Caki2 (cell line): ENCODE measurements around the gene PER2. TPM values are rescaled to one million over a fixed set of nuclear protein-coding genes. Genes with fewer than 3 reads are reported as not detected.

ENCODE experiments used
- DNase-seq: peaks from one replicate; pipeline ENCODE4 v3.0.0-alpha.2; 2015; ENCODE audit warnings: low read depth
- in situ Hi-C: cut with HindIII; loops from 2 replicates; pipeline ENCODE4 v1.10.0; 2016; ENCODE audit warnings: low sequenced_read_pairs, low pct_unique_long_range_greater_than_20kb, mixed read lengths
- total RNA-seq: library from RNA; depleted of rRNA; stranded (reverse); fragments of >200 nt; shearing (Covaris generic); gene quantifications from 2 replicates; pipeline ENCODE4 v1.2.3, GENCODE V29; 2014; ENCODE audit warnings: low replicate concordance

The PER2 gene
- total RNA-seq, 1 experiment from 2014 or later: 0.95 TPM

- peak; percentile 32 for DNase-seq
- in situ Hi-C loops: no loop called here
These were observed 47.4 kb downstream of the PER2 start for GRCh38 chr2:238240757-238241711.

- peak; percentile 82 for DNase-seq
- in situ Hi-C loops: no loop called here
These were observed 48.3 kb downstream of the PER2 start, which contains the start of gene HES6 for GRCh38 chr2:238239863-238240756. Gene HES6 (minus strand): TSS chr2:238240038. CDS start chr2:238239905, 133 bp downstream.

GRCh38 chr2:238239543-238239862, 48.9 kb downstream of the PER2 start:
- DNase-seq: no peak
- in situ Hi-C loops: no loop called here

- in situ Hi-C loops: no loop called here
- DNase-seq: no peak
These were observed 49.5 kb downstream of the PER2 start for GRCh38 chr2:238238766-238239542.

- in situ Hi-C loops: no loop called here
- DNase-seq: no peak
These were observed 50.1 kb downstream of the PER2 start for GRCh38 chr2:238238311-238238765.

GRCh38 chr2:238237431-238238135, 50.8 kb downstream of the PER2 start:
- DNase-seq: no peak
- in situ Hi-C loops: no loop called here

GRCh38 chr2:238236571-238236970, 51.8 kb downstream of the PER2 start:
- in situ Hi-C loops: no loop called here
- DNase-seq: no peak

GRCh38 chr2:238235856-238236255, 52.6 kb downstream of the PER2 start:
- in situ Hi-C loops: no loop called here
- DNase-seq: no peak

GRCh38 chr2:238235331-238235732, 53.1 kb downstream of the PER2 start:
- DNase-seq: no peak
- in situ Hi-C loops: no loop called here

- in situ Hi-C loops: no loop called here
These were observed 54.8 kb downstream of the PER2 start for GRCh38 chr2:238233625-238234024.

GRCh38 chr2:238231809-238232208, 56.6 kb downstream of the PER2 start:
- no peak for DNase-seq
- in situ Hi-C loops: no loop called here

More at GRCh38 chr2:238233625-238234024, 54.8 kb downstream of the PER2 start:
- DNase-seq: no peak

GRCh38 chr2:238231251-238231793, 57.1 kb downstream of the PER2 start:
- DNase-seq: no peak

GRCh38 chr2:238230699-238231098, 57.7 kb downstream of the PER2 start:
- DNase-seq: no peak
- in situ Hi-C loops: no loop called here

More at GRCh38 chr2:238231251-238231793, 57.1 kb downstream of the PER2 start:
- in situ Hi-C loops: no loop called here

GRCh38 chr2:238228700-238229099, 59.7 kb downstream of the PER2 start:
- no peak for DNase-seq
- in situ Hi-C loops: no loop called here

- no peak for DNase-seq
- in situ Hi-C loops: no loop called here
These were observed 60.8 kb downstream of the PER2 start for GRCh38 chr2:238227587-238228032.

GRCh38 chr2:238226698-238227586, 61.5 kb downstream of the PER2 start:
- DNase-seq: no peak
- in situ Hi-C loops: no loop called here
